Lower lobe of right lung (tissue), 2 donors: ENCODE data around the gene BBOF1. TPM values are rescaled to one million over a fixed set of nuclear protein-coding genes. Genes with fewer than 3 reads are reported as not detected.

Source experiments
- ATAC-seq, 2 donors: fragments of 200-7000 bp; cut with Tn5 transposase; one replicate each; pipeline ENCODE4 v1.9.1; 2020 to 2022; ENCODE audit warnings: mild to moderate bottlenecking in 2 of 2, moderate library complexity in 2 of 2
- DNase-seq: peaks from one replicate; pipeline ENCODE4 v3.0.0-alpha.2; 2020
- H3K27ac ChIP-seq: fragments of 200-600 bp; one replicate; pipeline ENCODE4 v1.8.0; 2022
- H3K27me3 ChIP-seq: fragments of 200-600 bp; one replicate; pipeline ENCODE4 v1.8.0; 2022; ENCODE audit warnings: low read depth
- H3K36me3 ChIP-seq: fragments of 200-600 bp; one replicate; pipeline ENCODE4 v1.8.0; 2022; ENCODE audit warnings: mild to moderate bottlenecking
- H3K4me1 ChIP-seq: fragments of 200-600 bp; one replicate; pipeline ENCODE4 v1.8.0; 2022
- H3K4me3 ChIP-seq: fragments of 200-600 bp; one replicate; pipeline ENCODE4 v1.8.0; 2022; ENCODE audit warnings: mild to moderate bottlenecking
- H3K9me3 ChIP-seq: fragments of 200-600 bp; one replicate; pipeline ENCODE4 v1.8.0; 2022
- CTCF ChIP-seq: fragments of 200-600 bp; IDR thresholded peaks from one replicate; pipeline ENCODE4 v1.8.0; 2022; ENCODE audit warnings: antibody characterized with exemption, mild to moderate bottlenecking
- intact Hi-C: fragments of 100-400 bp; cut with DNase I; formaldehyde crosslinking; loops from one replicate; pipeline ENCODE4 v1.11.0; 2022
- total RNA-seq: library from RNA; stranded (reverse); fragmentation: NEBNext Ultra II Directional; extraction: Animal tissue kit (Norgen Biotek cat#: 25700); gene quantifications from one replicate; pipeline ENCODE4 v1.2.1, GENCODE V29; 2021
- donor health status: DM: no; HTN: yes; CAD: no; lungs with severe emphysema.

The BBOF1 gene
- total RNA-seq, 1 donor from 2014 or later: 7.4 TPM

- intact Hi-C loops: no loop called here
- H3K36me3 ChIP-seq: no peaks in the 10 kb centered on the region
- TF ChIP-seq CTCF: no peak
Measured at GRCh38 chr14:74035556-74035955, 16.4 kb downstream of the BBOF1 start.

GRCh38 chr14:74038020-74038859 lies 19.1 kb downstream of the BBOF1 start:
- Histone ChIP-seq H3K4me1 (no peaks in the 10 kb centered on the region), H3K36me3 (no peaks in the 10 kb centered on the region), H3K27me3 (no peaks in the 10 kb centered on the region), H3K4me3 (no peak overlapping the region), H3K9me3 (no peaks in the 10 kb centered on the region), H3K27ac (no peak overlapping the region)
- TF ChIP-seq CTCF: peak; percentile 74
- DNase-seq: no peak
- peak in 1 of 2 donors; percentile 48 for ATAC-seq
- intact Hi-C loops: no loop called here

More at GRCh38 chr14:74035556-74035955, 16.4 kb downstream of the BBOF1 start:
- Histone ChIP-seq H3K27ac (no peak overlapping the region), H3K27me3 (no peaks in the 10 kb centered on the region), H3K4me1 (no peaks in the 10 kb centered on the region), H3K9me3 (no peaks in the 10 kb centered on the region), H3K4me3 (no peak overlapping the region)
- DNase-seq (no peak), ATAC-seq (no peak)

- Histone ChIP-seq H3K4me1 (no peaks in the 10 kb centered on the region), H3K27me3 (no peaks in the 10 kb centered on the region), H3K36me3 (no peaks in the 10 kb centered on the region), H3K9me3 (no peaks in the 10 kb centered on the region), H3K27ac (no peak overlapping the region), H3K4me3 (no peak overlapping the region)
- DNase-seq (no peak), ATAC-seq (no peak)
- no peak for TF ChIP-seq CTCF
- intact Hi-C loops: no loop called here
Measured at GRCh38 chr14:74042296-74042695, 23.1 kb downstream of the BBOF1 start.

- Histone ChIP-seq H3K27me3 (no peaks in the 10 kb centered on the region), H3K27ac (no peak overlapping the region), H3K4me1 (no peaks in the 10 kb centered on the region), H3K4me3 (no peak overlapping the region), H3K9me3 (no peaks in the 10 kb centered on the region), H3K36me3 (no peaks in the 10 kb centered on the region)
- intact Hi-C loops: no loop called here
- ATAC-seq: no peak
- TF ChIP-seq CTCF: no peak
- DNase-seq: no peak
Measured at GRCh38 chr14:74045522-74045921, 26.4 kb downstream of the BBOF1 start.

GRCh38 chr14:74048281-74048680 lies 29.1 kb downstream of the BBOF1 start:
- ATAC-seq: no peak
- no peak for DNase-seq
- Histone ChIP-seq H3K27me3 (no peaks in the 10 kb centered on the region), H3K9me3 (no peaks in the 10 kb centered on the region), H3K4me1 (no peaks in the 10 kb centered on the region), H3K27ac (no peak overlapping the region), H3K36me3 (no peaks in the 10 kb centered on the region), H3K4me3 (no peak overlapping the region)
- TF ChIP-seq CTCF: no peak
- intact Hi-C loops: no loop called here
